Loucy (cell line): ENCODE results near the gene RAC2.
"Not testable (repeated sequence)": the region's sequence is repeated elsewhere in the genome, so short reads cannot be mapped to it uniquely, and the experiment has no call there.

Experiments
- H2AFZ ChIP-seq: fragments of 200-600 bp; sonication (generic); 2 replicates; pipeline ENCODE4 v1.6.0; 2016; ENCODE audit warnings: antibody characterized with exemption, mild to moderate bottlenecking, low read length, moderate library complexity
- H3F3A ChIP-seq: fragments of 200-600 bp; 2 replicates; pipeline ENCODE4 v1.6.0; 2016; ENCODE audit warnings: antibody characterized with exemption, low read depth, mild to moderate bottlenecking
- H3K27me3 ChIP-seq: fragments of 200-600 bp; sonication (generic); 2 replicates; pipeline ENCODE4 v1.6.1; 2014; ENCODE audit warnings: low read length, mild to moderate bottlenecking; ENCODE audit not compliant: insufficient read depth, poor library complexity, severe bottlenecking
- H3K36me3 ChIP-seq: fragments of 200-600 bp; sonication (generic); 2 replicates; pipeline ENCODE4 v1.6.1; 2016; ENCODE audit warnings: low read length; ENCODE audit not compliant: insufficient read depth
- H3K4me1 ChIP-seq: fragments of 200-600 bp; sonication (generic); 2 replicates; pipeline ENCODE4 v1.5.1; 2014; ENCODE audit warnings: low read length, mild to moderate bottlenecking; ENCODE audit not compliant: insufficient read depth, poor library complexity, severe bottlenecking
- H3K4me2 ChIP-seq: fragments of 200-600 bp; sonication (generic); 2 replicates; pipeline ENCODE4 v1.6.0; 2014; ENCODE audit warnings: antibody characterized with exemption, low read length, low read depth, mild to moderate bottlenecking; ENCODE audit not compliant: poor library complexity, severe bottlenecking
- H3K4me3 ChIP-seq: fragments of 200-600 bp; sonication (generic); 2 replicates; pipeline ENCODE4 v1.5.1; 2014; ENCODE audit warnings: low read length, mild to moderate bottlenecking, mixed read lengths; ENCODE audit not compliant: poor library complexity, severe bottlenecking
- H3K79me2 ChIP-seq: fragments of 200-600 bp; sonication (generic); 2 replicates; pipeline ENCODE4 v1.6.1; 2014; ENCODE audit warnings: low read length; ENCODE audit not compliant: insufficient read depth
- H3K9ac ChIP-seq: fragments of 200-600 bp; sonication (generic); 2 replicates; pipeline ENCODE4 v1.6.0; 2014; ENCODE audit warnings: mild to moderate bottlenecking, low read depth, low read length, moderate library complexity; ENCODE audit not compliant: poor library complexity, severe bottlenecking
- H3K9me2 ChIP-seq: fragments of 200-600 bp; sonication (generic); replicated peaks from 2 replicates; pipeline ENCODE4 v1.6.1; 2016; ENCODE audit warnings: low read depth, low read length, mixed read lengths
- H3K9me3 ChIP-seq: fragments of 200-600 bp; sonication (generic); 2 replicates; pipeline ENCODE4 v1.6.1; 2014; ENCODE audit warnings: mild to moderate bottlenecking, antibody characterized with exemption, low read length, low read depth; ENCODE audit not compliant: insufficient read depth
- H4K20me1 ChIP-seq: fragments of 200-600 bp; sonication (generic); 2 replicates; pipeline ENCODE4 v1.6.0; 2014; ENCODE audit warnings: antibody characterized with exemption, low read length, mild to moderate bottlenecking; ENCODE audit not compliant: insufficient read depth, poor library complexity, severe bottlenecking
- CTCF ChIP-seq: fragments of 200-600 bp; sonication (generic); conservative IDR thresholded peaks from 2 replicates; pipeline ENCODE4 v1.5.1; 2014; ENCODE audit warnings: mild to moderate bottlenecking, antibody characterized with exemption, low read length
- EZH2phosphoT487 ChIP-seq: fragments of 200-600 bp; IDR thresholded peaks from 2 replicates; pipeline ENCODE4 v1.6.1; 2018; ENCODE audit warnings: antibody characterized with exemption, mild to moderate bottlenecking, moderate library complexity, borderline replicate concordance

RAC2 gene

DNA sequence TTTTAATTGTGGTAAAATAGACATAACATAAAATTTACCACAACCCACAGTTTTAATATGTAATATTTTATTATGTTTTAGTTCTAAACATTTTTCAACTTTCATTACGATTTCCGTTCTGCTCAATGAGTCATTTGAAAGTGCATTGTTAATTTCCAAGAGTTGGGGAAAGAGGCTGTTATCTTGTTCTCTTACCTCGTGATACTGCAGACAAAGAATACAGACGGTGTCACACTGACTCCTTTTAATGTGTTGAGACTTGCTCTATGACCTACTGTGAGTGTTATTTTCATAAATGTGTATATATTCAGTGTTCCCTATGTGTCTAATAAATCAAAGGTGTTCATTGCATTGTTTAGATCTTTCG, 10.8 kb upstream of the RAC2 start:
- Histone ChIP-seq H3K9me3 (no peaks in the 10 kb centered on the region), H2AFZ (peak overlapping the region; percentile 9; the same call in 1 of the 2 replicates), H3K4me3 (peak overlapping the region; percentile 24)

DNA sequence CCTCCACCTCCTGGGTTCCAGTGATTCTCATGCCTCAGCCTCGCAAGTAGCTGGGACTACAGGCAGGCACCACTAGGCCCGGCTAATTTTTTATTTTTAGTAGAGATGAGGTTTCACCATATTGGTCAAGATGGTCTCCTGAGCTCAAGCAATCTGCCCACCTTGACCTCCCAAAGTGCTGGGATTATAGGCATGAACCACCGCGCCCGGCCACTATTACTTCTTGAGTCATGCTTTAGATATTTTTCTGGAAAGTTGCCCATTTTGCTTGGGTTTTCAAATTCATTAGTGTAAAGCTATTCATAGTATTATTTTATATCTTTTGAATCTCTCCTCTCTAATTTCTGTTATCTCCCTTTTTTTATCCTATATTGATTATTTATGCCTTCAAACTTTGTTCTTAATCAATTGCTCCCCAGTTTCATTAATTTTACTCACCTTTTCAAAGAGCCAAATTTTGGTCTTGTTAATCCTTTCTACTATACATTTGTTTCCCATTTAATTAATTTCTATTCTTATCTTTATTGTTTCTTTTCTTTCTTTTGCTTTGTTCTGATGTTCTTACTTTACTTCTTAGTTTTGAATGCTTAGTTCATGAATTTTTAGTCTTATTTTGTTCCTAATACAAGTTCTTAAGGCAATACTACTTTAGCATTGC, 10.3 kb upstream of the RAC2 start:
- Histone ChIP-seq H3K4me1 (peaks cover 50% of the 10 kb centered on the region), H4K20me1 (no peaks in the 10 kb centered on the region), H2AFZ (peak overlapping the region; percentile 9; the same call in 1 of the 2 replicates), H3K79me2 (no peaks in the 10 kb centered on the region), H3K27me3 (no peaks in the 10 kb centered on the region), H3K9me3 (no peaks in the 10 kb centered on the region), H3F3A (0 out of 2 replicates have a peak, but pooled peaks cover 2% of the 10 kb centered on the region), H3K9me2 (no peaks in the 10 kb centered on the region), H3K36me3 (no peaks in the 10 kb centered on the region), H3K4me2 (peak overlapping the region; percentile 57), H3K4me3 (peak overlapping the region; percentile 24), H3K9ac (peak overlapping the region; percentile 37)
- TF ChIP-seq EZH2phosphoT487 (no peak), CTCF (no peak)

More for the DNA sequence above, 10.8 kb upstream of the RAC2 start:
- TF ChIP-seq CTCF (no peak), EZH2phosphoT487 (no peak)
- H3K4me2 ChIP-seq, result peak overlapping the region; percentile 57
- no peaks in the 10 kb centered on the region for H3K36me3 ChIP-seq
- H3K9ac ChIP-seq, result peak overlapping the region; percentile 37
- no peaks in the 10 kb centered on the region for H3K27me3 ChIP-seq
- no peaks in the 10 kb centered on the region for H3K9me2 ChIP-seq
- H3K79me2 ChIP-seq, result no peaks in the 10 kb centered on the region
- no peaks in the 10 kb centered on the region for H4K20me1 ChIP-seq
- H3K4me1 ChIP-seq, result peaks cover 53% of the 10 kb centered on the region
- 0 out of 2 replicates have a peak, but pooled peaks cover 2% of the 10 kb centered on the region for H3F3A ChIP-seq

- Histone ChIP-seq H3K79me2 (no peaks in the 10 kb centered on the region), H3K27me3 (no peaks in the 10 kb centered on the region), H2AFZ (peak overlapping the region; percentile 34; the same call in 1 of the 2 replicates), H3K4me3 (no peak overlapping the region), H3K9me2 (no peaks in the 10 kb centered on the region), H3F3A (0 out of 2 replicates have a peak, but pooled peaks cover 2% of the 10 kb centered on the region), H3K4me1 (peaks cover 48% of the 10 kb centered on the region), H3K4me2 (peak overlapping the region; percentile 26), H3K9ac (no peak overlapping the region), H3K36me3 (no peaks in the 10 kb centered on the region), H4K20me1 (no peaks in the 10 kb centered on the region), H3K9me3 (no peaks in the 10 kb centered on the region)
- TF ChIP-seq EZH2phosphoT487 (no peak), CTCF (peak; percentile 56)
Observed at GRCh38 chr22:37253126-37253660, 9.1 kb upstream of the RAC2 start.

DNA sequence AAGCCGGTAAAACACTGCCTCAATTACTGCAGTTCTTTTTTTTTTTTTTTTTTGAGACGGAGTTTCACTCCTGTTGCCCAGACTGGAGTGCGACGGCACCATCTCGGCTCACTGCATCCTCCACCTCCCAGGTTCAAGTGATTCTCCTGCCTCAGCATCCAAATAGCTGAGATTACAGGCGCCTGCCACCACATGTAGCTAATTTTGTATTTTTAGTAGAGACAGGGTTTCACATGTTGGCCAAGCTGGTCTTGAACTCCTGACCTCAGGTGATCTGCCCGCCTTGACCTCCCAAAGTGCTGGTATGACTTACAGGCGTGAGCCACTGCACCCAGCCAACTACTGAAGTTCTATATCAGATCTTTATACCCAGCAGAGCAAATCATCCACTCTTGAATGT, 7.8 kb upstream of the RAC2 start:
- not testable (repeated sequence) for H3K36me3 ChIP-seq

More for the DNA sequence above, 7.8 kb upstream of the RAC2 start:
- peaks cover 42% of the 10 kb centered on the region for H3K4me1 ChIP-seq
- not testable (repeated sequence) for H3K9me3 ChIP-seq, H3K27me3 ChIP-seq, H3F3A ChIP-seq, H4K20me1 ChIP-seq, H3K79me2 ChIP-seq, H3K9ac ChIP-seq, H3K4me2 ChIP-seq, H3K9me2 ChIP-seq, H2AFZ ChIP-seq, H3K4me3 ChIP-seq
